Upper lobe of right lung (tissue), 1 donor: Measurements from ENCODE around the gene SPDEF. TPM values are rescaled to one million over a fixed set of nuclear protein-coding genes. Genes with fewer than 3 reads are reported as not detected.
A peak's percentile ranks its signal among the peaks of the same experiment; 100 is the strongest.

ENCODE experiments used
- ATAC-seq: fragments of 200-7000 bp; cut with Tn5 transposase; one replicate; pipeline ENCODE4 v1.9.1; 2020; ENCODE audit warnings: mild to moderate bottlenecking, moderate library complexity
- DNase-seq: peaks from one replicate; pipeline ENCODE4 v3.0.0-alpha.2; 2020
- H3K27ac ChIP-seq: fragments of 200-600 bp; one replicate; pipeline ENCODE4 v1.8.0; 2022
- H3K27me3 ChIP-seq: fragments of 200-600 bp; one replicate; pipeline ENCODE4 v1.8.0; 2022; ENCODE audit warnings: mild to moderate bottlenecking
- H3K36me3 ChIP-seq: fragments of 200-600 bp; one replicate; pipeline ENCODE4 v1.8.0; 2022
- H3K4me1 ChIP-seq: fragments of 200-600 bp; one replicate; pipeline ENCODE4 v1.8.0; 2022
- H3K4me3 ChIP-seq: fragments of 200-600 bp; one replicate; pipeline ENCODE4 v1.8.0; 2022; ENCODE audit warnings: mild to moderate bottlenecking
- H3K9me3 ChIP-seq: fragments of 200-600 bp; one replicate; pipeline ENCODE4 v1.8.0; 2022
- CTCF ChIP-seq: fragments of 200-600 bp; IDR thresholded peaks from one replicate; pipeline ENCODE4 v1.8.0; 2022; ENCODE audit warnings: antibody characterized with exemption
- intact Hi-C: fragments of 100-400 bp; cut with DNase I; formaldehyde crosslinking; loops from one replicate; pipeline ENCODE4 v1.11.0; 2022
- total RNA-seq: library from RNA; stranded (reverse); fragmentation: NEBNext Ultra II Directional; extraction: Animal tissue kit (Norgen Biotek cat#: 25700); gene quantifications from one replicate; pipeline ENCODE4 v1.2.1, GENCODE V29; 2021
- donor health status: DM: no; HTN: yes; CAD: no; lungs with severe emphysema.

The SPDEF gene
- total RNA-seq, 1 donor from 2014 or later: 1.3 TPM

GRCh38 chr6:34528996-34529664 lies 27.0 kb downstream of the SPDEF start:
- H3K36me3 ChIP-seq: no peaks in the 10 kb centered on the region
- no peak overlapping the region for H3K27ac ChIP-seq
- no peak for DNase-seq
- no peak overlapping the region for H3K4me3 ChIP-seq
- no peaks in the 10 kb centered on the region for H3K9me3 ChIP-seq
- no peak for TF ChIP-seq CTCF
- H3K4me1 ChIP-seq: peaks cover 3% of the 10 kb centered on the region
- H3K27me3 ChIP-seq: no peaks in the 10 kb centered on the region
- intact Hi-C loops: no loop called here
- ATAC-seq: no peak

- Histone ChIP-seq H3K4me1 (peaks cover 3% of the 10 kb centered on the region), H3K27me3 (no peaks in the 10 kb centered on the region), H3K4me3 (no peak overlapping the region), H3K36me3 (no peaks in the 10 kb centered on the region), H3K27ac (no peak overlapping the region), H3K9me3 (no peaks in the 10 kb centered on the region)
- ATAC-seq (no peak), DNase-seq (no peak)
- no peak for TF ChIP-seq CTCF
- intact Hi-C loops: no loop called here
Measured at GRCh38 chr6:34527751-34528670, 28.1 kb downstream of the SPDEF start.

GRCh38 chr6:34526992-34527728 lies 29.0 kb downstream of the SPDEF start:
- intact Hi-C loops: no loop called here
- H3K36me3 ChIP-seq: no peaks in the 10 kb centered on the region
- peak overlapping the region; percentile 36 for H3K4me3 ChIP-seq
- peaks cover 3% of the 10 kb centered on the region for H3K4me1 ChIP-seq
- H3K9me3 ChIP-seq: no peaks in the 10 kb centered on the region
- DNase-seq (peak; percentile 98), ATAC-seq (peak; percentile 98)
- no peaks in the 10 kb centered on the region for H3K27me3 ChIP-seq
- peak; percentile 74 for TF ChIP-seq CTCF
- peak overlapping the region; percentile 8 for H3K27ac ChIP-seq

GRCh38 chr6:34526241-34526972 lies 29.7 kb downstream of the SPDEF start:
- H3K27me3 ChIP-seq: no peaks in the 10 kb centered on the region
- no peaks in the 10 kb centered on the region for H3K9me3 ChIP-seq
- H3K4me3 ChIP-seq: peak overlapping the region; percentile 36
- ATAC-seq (no peak), DNase-seq (no peak)
- intact Hi-C loops: no loop called here
- no peak for TF ChIP-seq CTCF
- peaks cover 3% of the 10 kb centered on the region for H3K4me1 ChIP-seq
- no peaks in the 10 kb centered on the region for H3K36me3 ChIP-seq
- peak overlapping the region; percentile 8 for H3K27ac ChIP-seq
